Measurements from ENCODE around the gene PAAF1. TPM values are rescaled to one million over a fixed set of nuclear protein-coding genes. Genes with fewer than 3 reads are reported as not detected.
"Not testable (repeated sequence)": the region's sequence is repeated elsewhere in the genome, so short reads cannot be mapped to it uniquely, and the experiment has no call there.

Gene PAAF1
- total and polyA plus RNA-seq, 7 donors: 10.9 to 20.7 (median 16.7) TPM

GRCh38 chr11:73932781-73933180 is 56.0 kb downstream of the PAAF1 start:
- intact Hi-C loops (cut with DNase I): no loop called here
- Histone ChIP-seq H3K27me3 (no peaks in the 10 kb centered on the region), H3K9me3 (no peaks in the 10 kb centered on the region), H3K4me1 (no peaks in the 10 kb centered on the region), H3K36me3 (peaks cover 5 to 41% (median 11%) of the 10 kb centered on the region in 4 donors), H3K4me3 (no peak overlapping the region), H3K27ac (no peak overlapping the region)
- TF ChIP-seq POLR2A (IDR thresholded peaks at IDR 0.05) (no peak), POLR2AphosphoS5 (IDR thresholded peaks at IDR 0.05) (no peak), EP300 (IDR thresholded peaks at IDR 0.05) (no peak), CTCF (IDR thresholded peaks at IDR 0.05) (no peak)
- WGBS, 2 donors: 91 to 96% methylated on average over 7 of the region's 7 CpGs
- no peak for DNase-seq

- H3K27me3 ChIP-seq; H3K27ac ChIP-seq; H3K9me3 ChIP-seq; H3K4me3 ChIP-seq; H3K4me1 ChIP-seq; DNase-seq; intact Hi-C loops (cut with DNase I): not testable (repeated sequence)
- H3K36me3 ChIP-seq: peaks cover 0 to 16% (median 0%) of the 10 kb centered on the region in 4 donors
- 97 to 98% methylated on average over 18 to 19 of the region's 25 CpGs for WGBS, 2 donors
These were observed 59.2 kb downstream of the PAAF1 start for GRCh38 chr11:73936047-73936446.

- Histone ChIP-seq H3K36me3 (no peaks in the 10 kb centered on the region), H3K27ac (no peak overlapping the region), H3K4me3 (no peak overlapping the region), H3K4me1 (no peaks in the 10 kb centered on the region), H3K9me3 (peaks cover 0 to 3% (median 0%) of the 10 kb centered on the region in 4 donors), H3K27me3 (no peaks in the 10 kb centered on the region)
- no peak for DNase-seq
- WGBS, 2 donors: 66 to 80% methylated on average over 4 of the region's 4 CpGs
- intact Hi-C loops (cut with DNase I): no loop called here
- TF ChIP-seq POLR2A (IDR thresholded peaks at IDR 0.05) (no peak), POLR2AphosphoS5 (IDR thresholded peaks at IDR 0.05) (no peak), EP300 (IDR thresholded peaks at IDR 0.05) (no peak), CTCF (IDR thresholded peaks at IDR 0.05) (no peak)
These were observed 62.3 kb downstream of the PAAF1 start for GRCh38 chr11:73939096-73939495.

- no peak for TF ChIP-seq CTCF (IDR thresholded peaks at IDR 0.05)
- TF ChIP-seq POLR2AphosphoS5 (IDR thresholded peaks at IDR 0.05): no peak
- no peak for TF ChIP-seq EP300 (IDR thresholded peaks at IDR 0.05)
- no peak for TF ChIP-seq POLR2A (IDR thresholded peaks at IDR 0.05)
- H3K27ac ChIP-seq: no peak overlapping the region
- no peak for DNase-seq
- no peaks in the 10 kb centered on the region for H3K4me1 ChIP-seq
- H3K9me3 ChIP-seq: peaks cover 0 to 3% (median 0%) of the 10 kb centered on the region in 4 donors
- intact Hi-C loops (cut with DNase I): no loop called here
- no peaks in the 10 kb centered on the region for H3K27me3 ChIP-seq
- WGBS, 2 donors: 96 to 97% methylated on average over 9 of the region's 9 CpGs
- no peak overlapping the region for H3K4me3 ChIP-seq
- H3K36me3 ChIP-seq: no peaks in the 10 kb centered on the region
These were observed 64.2 kb downstream of the PAAF1 start for GRCh38 chr11:73940801-73941570.

GRCh38 chr11:73942010-73942409 is 65.2 kb downstream of the PAAF1 start:
- Histone ChIP-seq H3K36me3 (no peaks in the 10 kb centered on the region), H3K4me3 (no peak overlapping the region), H3K4me1 (no peaks in the 10 kb centered on the region), H3K27ac (no peak overlapping the region), H3K27me3 (no peaks in the 10 kb centered on the region), H3K9me3 (peaks cover 0 to 3% (median 0%) of the 10 kb centered on the region in 4 donors)
- intact Hi-C loops (cut with DNase I): no loop called here
- TF ChIP-seq POLR2A (IDR thresholded peaks at IDR 0.05) (no peak), POLR2AphosphoS5 (IDR thresholded peaks at IDR 0.05) (no peak)
- DNase-seq: no peak
- 72 to 86% methylated on average over 1 of the region's 1 CpG for WGBS, 2 donors

- intact Hi-C loops (cut with DNase I): no loop called here
- Histone ChIP-seq H3K36me3 (no peaks in the 10 kb centered on the region), H3K4me1 (no peaks in the 10 kb centered on the region), H3K9me3 (peaks cover 0 to 3% (median 0%) of the 10 kb centered on the region in 4 donors), H3K4me3 (no peak overlapping the region), H3K27ac (no peak overlapping the region), H3K27me3 (no peaks in the 10 kb centered on the region)
- no peak for DNase-seq
- 54 to 80% methylated on average over 6 of the region's 6 CpGs for WGBS, 2 donors
- TF ChIP-seq POLR2A (IDR thresholded peaks at IDR 0.05): no peak
- TF ChIP-seq CTCF (IDR thresholded peaks at IDR 0.05): no peak
- no peak for TF ChIP-seq EP300 (IDR thresholded peaks at IDR 0.05)
- no peak for TF ChIP-seq POLR2AphosphoS5 (IDR thresholded peaks at IDR 0.05)
These were observed 67.3 kb downstream of the PAAF1 start for GRCh38 chr11:73944085-73944484.

All from sigmoid colon (tissue), 7 donors.